Measurements from ENCODE around the gene ADCY7.

ADCY7 gene

GRCh38 chr16:50270510-50271147 is 4.3 kb downstream of the ADCY7 start:
- CTCF ChIA-PET, result no interaction called here
- no peak for DNase-seq (ENCODE audit: extremely low spot score)
- POLR2A ChIA-PET, result no interaction called here
- TF ChIP-seq ELF4 (IDR thresholded peaks at IDR 0.05) (no peak), ARNT (IDR thresholded peaks at IDR 0.05) (no peak)

DNA sequence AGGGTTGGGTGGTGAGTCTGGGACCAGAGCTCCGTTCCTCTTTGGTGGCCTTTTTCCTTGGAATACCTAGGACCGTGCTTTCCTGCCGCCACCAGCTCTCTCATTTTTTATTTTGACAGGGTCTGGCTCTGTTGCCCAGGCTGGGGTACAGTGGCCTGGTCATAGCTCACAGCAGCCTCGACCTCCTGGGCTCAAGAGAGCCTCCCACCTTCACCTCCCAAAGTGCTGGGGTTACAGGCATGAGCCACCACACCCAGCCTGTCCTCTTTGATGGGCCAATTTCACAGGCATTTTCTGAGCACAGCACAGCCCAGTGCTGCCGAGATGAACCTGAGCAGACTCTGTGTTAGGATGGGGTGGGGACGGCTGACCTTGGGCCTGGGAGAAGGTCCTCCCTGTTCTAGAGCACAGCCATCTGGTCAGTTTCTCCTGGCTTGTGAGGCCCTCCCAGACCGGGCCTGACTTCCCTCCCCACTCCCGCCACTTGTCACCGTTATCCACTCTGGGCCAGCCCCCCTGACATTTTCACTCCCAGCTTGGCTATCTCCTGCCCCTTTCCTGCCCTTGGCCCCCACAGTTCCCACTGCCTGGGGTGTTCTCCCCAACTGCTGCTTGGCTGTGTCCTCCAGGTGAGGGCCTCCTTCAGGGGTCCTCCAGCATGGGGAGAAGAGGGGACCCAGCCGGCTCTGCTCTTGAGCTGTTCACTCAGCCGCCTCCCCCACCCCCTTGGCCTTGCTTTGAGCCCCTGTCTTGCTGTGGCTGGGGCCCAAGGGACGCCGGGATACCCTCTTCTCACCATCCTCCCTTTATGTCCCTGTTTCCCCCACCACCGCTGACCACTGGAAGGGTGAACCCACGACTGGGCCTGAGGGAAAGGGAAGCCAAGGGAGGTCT is 5.0 kb downstream of the ADCY7 start:
- DNase-seq (ENCODE audit: extremely low spot score), result no peak
- ChIA-PET POLR2A (interaction anchor here (0.6 kb wide), 1 partner anchor 26 kb away, joined by 3 read pairs; no protein-coding TSS in a partner anchor), CTCF (no interaction called here)
- TF ChIP-seq FOXM1 (IDR thresholded peaks at IDR 0.05; ENCODE audit: borderline replicate concordance) (no peak), HDGF (IDR thresholded peaks at IDR 0.05; ENCODE audit: borderline replicate concordance) (no peak), PKNOX1 (IDR thresholded peaks at IDR 0.05) (no peak), CTBP1 (IDR thresholded peaks at IDR 0.05; ENCODE audit: borderline replicate concordance) (no peak), LEF1 (IDR thresholded peaks at IDR 0.05; ENCODE audit: borderline replicate concordance) (no peak), L3MBTL2 (conservative IDR thresholded peaks at IDR 0.05) (no peak), SP1 (IDR thresholded peaks at IDR 0.05) (no peak), ELF4 (IDR thresholded peaks at IDR 0.05) (no peak), BHLHE40 (IDR thresholded peaks at IDR 0.05; ENCODE audit: borderline replicate concordance) (no peak), ARNT (IDR thresholded peaks at IDR 0.05) (no peak), TARDBP (IDR thresholded peaks at IDR 0.05) (no peak), NFRKB (IDR thresholded peaks at IDR 0.05) (no peak), FOXA1 (IDR thresholded peaks at IDR 0.05) (no peak), SUZ12 (IDR thresholded peaks at IDR 0.05) (no peak), ZNF384 (IDR thresholded peaks at IDR 0.05) (no peak), FOXK2 (IDR thresholded peaks at IDR 0.05) (no peak)

DNA sequence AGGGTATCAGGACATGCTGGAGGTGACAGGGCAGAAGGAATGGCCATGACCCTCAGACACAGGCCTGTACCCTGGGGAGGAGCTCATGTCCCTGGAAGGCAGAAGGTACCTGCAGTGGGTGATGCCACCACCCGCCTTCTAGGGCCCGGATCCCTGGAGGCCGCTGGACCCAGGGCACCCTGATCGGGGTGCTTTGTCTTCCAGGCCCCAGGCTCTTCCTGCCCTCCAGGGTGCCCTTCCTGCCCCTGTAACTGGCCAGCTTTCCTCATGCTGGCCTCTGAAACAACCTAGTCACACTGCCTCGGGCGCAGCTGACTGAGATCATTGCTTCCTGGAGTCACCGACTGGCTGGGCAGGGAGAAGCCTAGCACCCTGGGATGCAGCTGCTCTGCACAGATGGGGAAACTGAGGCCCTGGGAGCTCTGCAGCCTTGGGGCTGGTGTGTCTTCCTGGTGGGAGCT is 5.8 kb downstream of the ADCY7 start:
- POLR2A ChIA-PET, result no interaction called here
- CTCF ChIA-PET, result no interaction called here
- DNase-seq (ENCODE audit: extremely low spot score), result no peak
- no peak for TF ChIP-seq LEF1 (IDR thresholded peaks at IDR 0.05; ENCODE audit: borderline replicate concordance)
- TF ChIP-seq ZNF384 (IDR thresholded peaks at IDR 0.05), result no peak
- no peak for TF ChIP-seq SUZ12 (IDR thresholded peaks at IDR 0.05)
- no peak for TF ChIP-seq SP1 (IDR thresholded peaks at IDR 0.05)
- no peak for TF ChIP-seq PKNOX1 (IDR thresholded peaks at IDR 0.05)

DNA sequence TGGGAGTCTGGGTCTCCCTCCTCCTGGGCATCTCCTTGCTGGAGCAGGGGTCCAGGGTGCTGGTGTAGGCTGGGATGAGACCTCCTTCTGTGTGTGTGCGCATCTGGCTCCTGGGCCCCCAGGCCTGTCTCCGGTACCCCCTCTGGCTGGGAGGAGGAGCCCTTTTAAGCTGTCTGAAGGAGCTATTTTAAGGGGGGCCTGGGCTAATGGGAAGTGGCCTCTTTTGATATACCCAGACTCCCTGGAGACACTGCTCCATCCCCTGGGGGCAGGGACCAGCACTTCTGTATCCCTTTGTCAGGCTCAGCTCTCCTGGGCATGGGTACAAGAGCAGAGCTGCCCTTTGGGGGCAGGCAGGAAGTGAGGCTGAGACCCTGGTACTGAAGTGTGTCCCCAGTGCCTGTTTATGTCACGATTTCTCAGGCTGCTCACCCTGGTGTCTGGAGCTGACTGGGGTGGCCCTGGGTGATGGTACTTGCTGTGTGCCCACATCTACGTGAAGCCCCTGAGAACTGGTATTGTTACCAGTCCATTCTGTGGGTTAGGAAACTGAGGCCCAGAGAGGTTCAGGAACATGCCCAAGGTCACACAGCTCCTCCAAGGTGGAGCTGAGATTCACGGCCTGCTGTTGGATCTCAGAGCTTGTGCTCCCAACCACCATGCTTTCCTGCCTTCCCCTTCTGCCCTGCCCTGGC is 6.5 kb downstream of the ADCY7 start:
- POLR2A ChIA-PET, result no interaction called here
- no peak for TF ChIP-seq SP1 (IDR thresholded peaks at IDR 0.05)
- no peak for TF ChIP-seq LEF1 (IDR thresholded peaks at IDR 0.05; ENCODE audit: borderline replicate concordance)
- no peak for TF ChIP-seq HDGF (IDR thresholded peaks at IDR 0.05; ENCODE audit: borderline replicate concordance)
- TF ChIP-seq TARDBP (IDR thresholded peaks at IDR 0.05), result no peak
- CTCF ChIA-PET, result no interaction called here
- no peak for DNase-seq (ENCODE audit: extremely low spot score)

DNA sequence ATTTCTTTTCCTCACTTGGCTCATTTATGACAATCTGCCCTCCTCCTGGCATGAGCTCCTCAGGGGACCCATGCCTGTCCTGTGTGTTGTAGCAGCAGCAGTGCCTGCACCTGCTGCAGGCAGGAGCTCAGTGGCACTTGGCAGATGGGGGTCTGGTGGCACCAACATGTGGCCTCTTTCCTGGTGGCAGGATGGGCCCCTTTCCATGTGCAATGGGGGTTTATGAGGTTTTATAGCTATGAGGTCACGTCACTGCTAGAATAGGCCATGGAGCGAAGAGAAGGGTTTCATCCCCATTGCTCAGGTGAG is 7.0 kb downstream of the ADCY7 start:
- ChIA-PET CTCF (no interaction called here), POLR2A (no interaction called here)
- no peak for TF ChIP-seq HDGF (IDR thresholded peaks at IDR 0.05; ENCODE audit: borderline replicate concordance)
- no peak for TF ChIP-seq ELF4 (IDR thresholded peaks at IDR 0.05)
- TF ChIP-seq ZNF384 (IDR thresholded peaks at IDR 0.05), result no peak
- TF ChIP-seq SP1 (IDR thresholded peaks at IDR 0.05), result no peak
- no peak for TF ChIP-seq ARNT (IDR thresholded peaks at IDR 0.05)
- TF ChIP-seq L3MBTL2 (conservative IDR thresholded peaks at IDR 0.05), result no peak
- no peak for TF ChIP-seq CTBP1 (IDR thresholded peaks at IDR 0.05; ENCODE audit: borderline replicate concordance)
- TF ChIP-seq NFRKB (IDR thresholded peaks at IDR 0.05), result no peak
- no peak for TF ChIP-seq FOXM1 (IDR thresholded peaks at IDR 0.05; ENCODE audit: borderline replicate concordance)
- TF ChIP-seq BHLHE40 (IDR thresholded peaks at IDR 0.05; ENCODE audit: borderline replicate concordance), result no peak
- TF ChIP-seq FOXA1 (IDR thresholded peaks at IDR 0.05), result no peak
- TF ChIP-seq TARDBP (IDR thresholded peaks at IDR 0.05), result no peak
- TF ChIP-seq SUZ12 (IDR thresholded peaks at IDR 0.05), result no peak
- no peak for TF ChIP-seq FOXK2 (IDR thresholded peaks at IDR 0.05)
- no peak for TF ChIP-seq PKNOX1 (IDR thresholded peaks at IDR 0.05)
- TF ChIP-seq LEF1 (IDR thresholded peaks at IDR 0.05; ENCODE audit: borderline replicate concordance), result no peak
- no peak for DNase-seq (ENCODE audit: extremely low spot score)

GRCh38 chr16:50273888-50274325 is 7.6 kb downstream of the ADCY7 start:
- ChIA-PET POLR2A (no interaction called here), CTCF (no interaction called here)
- no peak for DNase-seq (ENCODE audit: extremely low spot score)
- TF ChIP-seq FOXK2 (IDR thresholded peaks at IDR 0.05), result no peak
- TF ChIP-seq ARNT (IDR thresholded peaks at IDR 0.05), result no peak
- TF ChIP-seq PKNOX1 (IDR thresholded peaks at IDR 0.05), result no peak
- no peak for TF ChIP-seq NFRKB (IDR thresholded peaks at IDR 0.05)
- TF ChIP-seq SP1 (IDR thresholded peaks at IDR 0.05), result no peak
- no peak for TF ChIP-seq L3MBTL2 (conservative IDR thresholded peaks at IDR 0.05)
- no peak for TF ChIP-seq FOXA1 (IDR thresholded peaks at IDR 0.05)
- TF ChIP-seq CTBP1 (IDR thresholded peaks at IDR 0.05; ENCODE audit: borderline replicate concordance), result no peak
- TF ChIP-seq FOXM1 (IDR thresholded peaks at IDR 0.05; ENCODE audit: borderline replicate concordance), result no peak
